CD14-positive monocyte (primary cell): ENCODE data around the gene ARHGAP11A. TPM values are rescaled to one million over a fixed set of nuclear protein-coding genes. Genes with fewer than 3 reads are reported as not detected.
A peak's percentile ranks its signal among the peaks of the same experiment; 100 is the strongest.

ENCODE experiments used
- DNase-seq, 3 donors: peaks; one replicate each; pipeline ENCODE4 v3.0.0-alpha.2; 2011 to 2022
- H2AFZ ChIP-seq: 2 replicates; pipeline ENCODE4 v1.6.0; 2012; ENCODE audit warnings: mild to moderate bottlenecking, low read depth, low read length, inconsistent platforms; ENCODE audit not compliant: insufficient read depth, poor library complexity, severe bottlenecking
- H3K27ac ChIP-seq, 2 donors: 1 replicate in 1 of 2; 2 replicates in 1 of 2; pipeline ENCODE4 v1.5.1; 2012 to 2013; ENCODE audit warnings: low read length in 2 of 2, control low read depth in 1 of 2, inconsistent platforms in 1 of 2, low read depth in 1 of 2, mild to moderate bottlenecking in 1 of 2
- H3K27me3 ChIP-seq, 2 donors: one replicate each; pipeline versions ENCODE4 v1.6.0 to v1.6.1; 2011 to 2013; ENCODE audit warnings: low read length in 2 of 2; ENCODE audit not compliant: control insufficient read depth in 2 of 2, insufficient read depth in 2 of 2
- H3K36me3 ChIP-seq, 2 donors: replicated peaks in 1 of 2; 1 replicate in 1 of 2; 2 replicates in 1 of 2; pipeline versions ENCODE4 v1.5.1 to v1.6.1; 2012 to 2013; ENCODE audit warnings: low read length in 2 of 2, control low read depth in 1 of 2, inconsistent platforms in 1 of 2, mild to moderate bottlenecking in 1 of 2; ENCODE audit not compliant: insufficient read depth in 2 of 2, control insufficient read depth in 1 of 2
- H3K4me1 ChIP-seq, 2 donors: 1 replicate in 1 of 2; 2 replicates in 1 of 2; pipeline versions ENCODE4 v1.5.1 to v1.6.1; 2012 to 2013; ENCODE audit warnings: low read length in 2 of 2, control low read depth in 1 of 2, inconsistent platforms in 1 of 2, mild to moderate bottlenecking in 1 of 2, moderate library complexity in 1 of 2; ENCODE audit not compliant: insufficient read depth in 2 of 2, control insufficient read depth in 1 of 2
- H3K4me2 ChIP-seq: replicated peaks from 2 replicates; pipeline ENCODE3; 2012; ENCODE audit warnings: low read length, moderate library complexity, mild to moderate bottlenecking; ENCODE audit not compliant: poor library complexity, severe bottlenecking; ENCODE audit errors: extremely low read depth
- H3K4me3 ChIP-seq, 3 experiments: fragments of 200-600 bp in 1 of 3; sonication (generic) in 1 of 3; replicated peaks in 1 of 3; 1 replicate in 2 of 3; 2 replicates in 1 of 3; pipeline ENCODE4 v1.5.1; 2011 to 2013; ENCODE audit warnings: low read length in 3 of 3, mild to moderate bottlenecking in 3 of 3, control low read depth in 2 of 3, low read depth in 2 of 3, inconsistent platforms in 1 of 3, moderate library complexity in 1 of 3
- H3K79me2 ChIP-seq: 2 replicates; pipeline ENCODE4 v1.6.0; 2012; ENCODE audit warnings: mild to moderate bottlenecking, control low read depth, inconsistent platforms, low read length, moderate library complexity; ENCODE audit not compliant: insufficient read depth
- H3K9ac ChIP-seq: 2 replicates; pipeline ENCODE4 v1.6.0; 2017; ENCODE audit warnings: low read length, mild to moderate bottlenecking; ENCODE audit not compliant: insufficient read depth, poor library complexity, severe bottlenecking
- H3K9me3 ChIP-seq, 2 donors: replicated peaks in 1 of 2; 1 replicate in 1 of 2; 2 replicates in 1 of 2; pipeline versions ENCODE4 v1.5.1 to v1.6.1; 2012 to 2013; ENCODE audit warnings: low read length in 2 of 2, control low read depth in 1 of 2; ENCODE audit not compliant: control insufficient read depth in 1 of 2, insufficient read depth in 1 of 2
- H4K20me1 ChIP-seq: 2 replicates; pipeline ENCODE4 v1.6.0; 2012; ENCODE audit warnings: mild to moderate bottlenecking, low read length, control low read depth, moderate library complexity; ENCODE audit not compliant: insufficient read depth
- H3K27ac Mint-ChIP-seq, 7 donors: one replicate each; pipeline ENCODE4 v1.8.0; 2020; ENCODE audit warnings: mild to moderate bottlenecking in 7 of 7, mixed read lengths in 7 of 7, moderate library complexity in 6 of 7, inconsistent platforms in 2 of 7
- H3K27me3 Mint-ChIP-seq, 3 donors: one replicate each; pipeline ENCODE4 v1.8.0; 2021 to 2022; ENCODE audit warnings: low read depth in 3 of 3, mild to moderate bottlenecking in 3 of 3, mixed read lengths in 3 of 3, moderate library complexity in 3 of 3, inconsistent platforms in 1 of 3
- H3K36me3 Mint-ChIP-seq, 2 donors: one replicate each; pipeline ENCODE4 v1.8.0; 2020; ENCODE audit warnings: mixed read lengths in 2 of 2, inconsistent platforms in 1 of 2, mild to moderate bottlenecking in 1 of 2
- H3K4me1 Mint-ChIP-seq: one replicate; pipeline ENCODE4 v1.8.0; 2020; ENCODE audit warnings: mild to moderate bottlenecking, mixed read lengths
- H3K4me3 Mint-ChIP-seq, 2 donors: one replicate each; pipeline ENCODE4 v1.8.0; 2020; ENCODE audit warnings: mild to moderate bottlenecking in 2 of 2, mixed read lengths in 2 of 2, moderate library complexity in 1 of 2
- H3K9me3 Mint-ChIP-seq, 7 donors: one replicate each; pipeline ENCODE4 v1.8.0; 2020 to 2022; ENCODE audit warnings: mixed read lengths in 7 of 7, mild to moderate bottlenecking in 6 of 7, moderate library complexity in 6 of 7, inconsistent platforms in 2 of 7
- CTCF ChIP-seq: fragments of 200-600 bp; IDR thresholded peaks from one replicate; pipeline ENCODE4 v1.8.0; 2022; ENCODE audit warnings: antibody characterized with exemption, mild to moderate bottlenecking
- WGBS: methylation state at CpG from one replicate; pipeline ENCODE4 v1.1.5; 2013; ENCODE audit warnings: missing lambda C conversion rate; ENCODE audit not compliant: insufficient coverage; 5-methylcytosine and 5-hydroxymethylcytosine counted together
- intact Hi-C, 2 donors: fragments of 100-400 bp; cut with micrococcal nuclease; formaldehyde crosslinking; loops; one replicate each; pipeline versions ENCODE4 v1.15.0 to v1.15.1; 2023
- polyA plus RNA-seq, 3 donors: library from polyadenylated mRNA; depleted of rRNA in 1 of 3; unstranded in 2 of 3; stranded (reverse) in 1 of 3; fragments of 300-500 nt in 2 of 3; fragments of >200 nt in 1 of 3; fragmentation: Illumina TruSeq in 2 of 3; gene quantifications; 1 replicate in 2 of 3; 2 replicates in 1 of 3; pipeline ENCODE4 v1.2.3, GENCODE V29; 2012 to 2021

The ARHGAP11A gene
- polyA plus RNA-seq, 3 donors = 0.91 to 1.6 (median 1.4) TPM

- no peak for TF ChIP-seq CTCF
- H4K20me1 ChIP-seq = no peaks in the 10 kb centered on the region
- H3K36me3 ChIP-seq = peaks cover 16 to 57% of the 10 kb centered on the region in 2 donors
- peak within 1 kb of the TSS in 1 of 3 experiments; percentile 30 for H3K4me3 ChIP-seq
- 16% methylated on average over 22 of the region's 22 CpGs for WGBS
- no peak for DNase-seq
- no peaks in the 10 kb centered on the region for H3K9me3 Mint-ChIP-seq
- intact Hi-C loops = loop anchor here in 1 of 2 donors (10.0 kb wide), 1 partner anchor 63 kb away; no protein-coding TSS in a partner anchor
- H3K27ac Mint-ChIP-seq = no peak within 1 kb of the TSS
- H3K27me3 ChIP-seq = peaks cover 0 to 3% of the 10 kb centered on the region in 2 donors
- H3K27me3 Mint-ChIP-seq = peaks cover 7 to 12% (median 10%) of the 10 kb centered on the region in 3 donors
- H3K9me3 ChIP-seq = no peaks in the 10 kb centered on the region
- H3K27ac ChIP-seq = no peak within 1 kb of the TSS
- H3K4me3 Mint-ChIP-seq = peak within 1 kb of the TSS; percentile 18 to 68
- H3K9ac ChIP-seq = no peak within 1 kb of the TSS
- peaks cover 49% of the 10 kb centered on the region in 2 donors for H3K36me3 Mint-ChIP-seq
- no peak within 1 kb of the TSS for H2AFZ ChIP-seq
- H3K79me2 ChIP-seq = peaks cover 7% of the 10 kb centered on the region
- no peaks in the 10 kb centered on the region for H3K4me1 ChIP-seq
- H3K4me2 ChIP-seq = no peak within 1 kb of the TSS
- H3K4me1 Mint-ChIP-seq = peaks cover 7% of the 10 kb centered on the region
Measured at GRCh38 chr15:32641517-32642059, 26.3 kb downstream of the ARHGAP11A start, which contains the start of gene SCG5. TSS of gene SCG5 (plus strand) at chr15:32641710. CDS start at chr15:32643593, 1,883 bp downstream.

- Histone ChIP-seq H3K9ac (no peak overlapping the region), H3K27me3 (peaks cover 0 to 3% of the 10 kb centered on the region in 2 donors), H4K20me1 (no peaks in the 10 kb centered on the region), H3K36me3 (peaks cover 9 to 53% of the 10 kb centered on the region in 2 donors), H2AFZ (no peak overlapping the region), H3K27ac (no peak overlapping the region), H3K4me1 (no peaks in the 10 kb centered on the region), H3K9me3 (no peaks in the 10 kb centered on the region), H3K4me2 (no peak overlapping the region), H3K4me3 (no peak overlapping the region), H3K79me2 (peaks cover 7% of the 10 kb centered on the region)
- Mint-ChIP-seq H3K4me3 (no peak overlapping the region), H3K27ac (no peak overlapping the region), H3K27me3 (peaks cover 7 to 12% (median 10%) of the 10 kb centered on the region in 3 donors), H3K36me3 (peaks cover 43% of the 10 kb centered on the region in 2 donors), H3K9me3 (no peaks in the 10 kb centered on the region), H3K4me1 (peaks cover 7% of the 10 kb centered on the region)
- no peak for TF ChIP-seq CTCF
- no peak for DNase-seq
- WGBS = 89% methylated on average over 3 of the region's 5 CpGs
- intact Hi-C loops = loop anchor here in 1 of 2 donors (10.0 kb wide), 1 partner anchor 62 kb away; no protein-coding TSS in a partner anchor
Measured at GRCh38 chr15:32642667-32643435, 27.5 kb downstream of the ARHGAP11A start.
